ENCODE results near the gene KIF16B.

- no peak for TF ChIP-seq CTCF (IDR thresholded peaks at IDR 0.05)
- no peak for TF ChIP-seq POLR2AphosphoS5 (IDR thresholded peaks at IDR 0.05)
- no peak for TF ChIP-seq EP300 (IDR thresholded peaks at IDR 0.05)
- no peak for TF ChIP-seq POLR2A (IDR thresholded peaks at IDR 0.05)
Observed at GRCh38 chr20:16246291-16246690, 327.0 kb downstream of the KIF16B start.

Measured in sigmoid colon (tissue), 4 donors.